Cardiac muscle cell (in vitro differentiated cells and primary cell): ENCODE data around the gene CLCN4. TPM values are rescaled to one million over a fixed set of nuclear protein-coding genes. Genes with fewer than 3 reads are reported as not detected.

Experiments
- DNase-seq, 2 donors: peaks; one replicate each; pipeline versions ENCODE4 v3.0.0 to v3.0.0-alpha.2; 2010 to 2017; ENCODE audit warnings: low read depth in 1 of 2, low spot score in 1 of 2
- H3K27ac ChIP-seq: fragments of 200-600 bp; sonication (generic); 2 replicates; pipeline ENCODE4 v1.5.1; 2016
- H3K27me3 ChIP-seq: fragments of 200-600 bp; sonication (generic); 2 replicates; pipeline ENCODE4 v1.6.0; 2016; ENCODE audit warnings: control low read depth
- H3K36me3 ChIP-seq: fragments of 200-600 bp; sonication (generic); 2 replicates; pipeline ENCODE4 v1.5.1; 2016; ENCODE audit warnings: control low read depth
- H3K4me1 ChIP-seq: fragments of 200-600 bp; sonication (generic); 2 replicates; pipeline ENCODE4 v1.8.1; 2017; ENCODE audit warnings: low read depth, mild to moderate bottlenecking, mixed run types
- H3K4me3 ChIP-seq: fragments of 200-600 bp; sonication (generic); 2 replicates; pipeline ENCODE4 v1.5.1; 2016; ENCODE audit warnings: mild to moderate bottlenecking
- H3K9me3 ChIP-seq: fragments of 200-600 bp; sonication (generic); 2 replicates; pipeline ENCODE4 v1.5.1; 2017; ENCODE audit warnings: low read depth, mild to moderate bottlenecking, control low read depth
- CTCF ChIP-seq: IDR thresholded peaks from 2 replicates; pipeline ENCODE4 v1.5.1; 2012; ENCODE audit warnings: low read depth, mild to moderate bottlenecking, low read length
- polyA plus RNA-seq: library from polyadenylated mRNA; unstranded; fragments of >200 nt; fragmentation: Nextera tagmentation; extraction: Ambion mirVana; gene quantifications from 2 replicates; pipeline ENCODE4 v1.2.1, GENCODE V29; 2016
- total RNA-seq: library from RNA; depleted of rRNA; stranded (reverse); fragments of >200 nt; gene quantifications from 2 replicates; pipeline ENCODE4 v1.2.3, GENCODE V29; 2016

Gene CLCN4
- total RNA-seq (15.2 and 18.2 TPM in 2 replicates), polyA plus RNA-seq (5.4 and 7.8 TPM in 2 replicates)

GRCh38 chrX:10156199-10157031, at the start of gene CLCN4:
TSS of gene CLCN4 (plus strand) at chrX:10156975. CDS start at chrX:10185033, 28,058 bp downstream.
- H3K4me1 ChIP-seq, result peaks cover 7% of the 10 kb centered on the region
- TF ChIP-seq CTCF, result no peak
- H3K27ac ChIP-seq, result peak within 1 kb of the TSS; percentile 86
- H3K27me3 ChIP-seq, result no peaks in the 10 kb centered on the region
- H3K9me3 ChIP-seq, result no peaks in the 10 kb centered on the region
- peak within 1 kb of the TSS; percentile 36 for H3K4me3 ChIP-seq
- no peaks in the 10 kb centered on the region for H3K36me3 ChIP-seq
- DNase-seq, result peak; percentile 74 to 76

- Histone ChIP-seq H3K27ac (no peak overlapping the region), H3K9me3 (no peaks in the 10 kb centered on the region), H3K4me1 (no peaks in the 10 kb centered on the region), H3K27me3 (no peaks in the 10 kb centered on the region), H3K36me3 (no peaks in the 10 kb centered on the region), H3K4me3 (no peak overlapping the region)
- TF ChIP-seq CTCF, result no peak
- DNase-seq, result no peak
Observed at GRCh38 chrX:10107483-10107882, 49.3 kb upstream of the CLCN4 start.

GRCh38 chrX:10108288-10108687, 48.5 kb upstream of the CLCN4 start:
- no peak overlapping the region for H3K4me3 ChIP-seq
- H3K4me1 ChIP-seq, result no peaks in the 10 kb centered on the region
- TF ChIP-seq CTCF, result no peak
- no peaks in the 10 kb centered on the region for H3K27me3 ChIP-seq
- DNase-seq, result no peak
- no peak overlapping the region for H3K27ac ChIP-seq
- H3K9me3 ChIP-seq, result no peaks in the 10 kb centered on the region
- no peaks in the 10 kb centered on the region for H3K36me3 ChIP-seq

GRCh38 chrX:10109695-10110094, 47.1 kb upstream of the CLCN4 start:
- TF ChIP-seq CTCF, result peak; percentile 24
- H3K4me3 ChIP-seq, result no peak overlapping the region
- H3K27me3 ChIP-seq, result no peaks in the 10 kb centered on the region

GRCh38 chrX:10110316-10110935, 46.3 kb upstream of the CLCN4 start:
- Histone ChIP-seq H3K27ac (no peak overlapping the region), H3K4me1 (no peaks in the 10 kb centered on the region), H3K4me3 (no peak overlapping the region), H3K27me3 (no peaks in the 10 kb centered on the region), H3K9me3 (no peaks in the 10 kb centered on the region), H3K36me3 (no peaks in the 10 kb centered on the region)
- TF ChIP-seq CTCF, result no peak
- DNase-seq, result no peak

More at GRCh38 chrX:10109695-10110094, 47.1 kb upstream of the CLCN4 start:
- Histone ChIP-seq H3K4me1 (no peaks in the 10 kb centered on the region), H3K36me3 (no peaks in the 10 kb centered on the region), H3K9me3 (no peaks in the 10 kb centered on the region), H3K27ac (no peak overlapping the region)
- peak in 1 of 2 donors; percentile 43 for DNase-seq
